Ectodermal cell (in vitro differentiated cells): Measurements from ENCODE around the gene GOT1.

Source experiments
- H3K27ac ChIP-seq: 2 replicates; pipeline ENCODE4 v1.7.0; 2013; ENCODE audit warnings: mild to moderate bottlenecking, low read depth, low read length; ENCODE audit not compliant: insufficient read depth, poor library complexity, severe bottlenecking
- H3K27me3 ChIP-seq: 2 replicates; pipeline ENCODE4 v1.7.0; 2013; ENCODE audit warnings: mild to moderate bottlenecking, low read length; ENCODE audit not compliant: insufficient read depth, control insufficient read depth, poor library complexity, severe bottlenecking
- H3K36me3 ChIP-seq: one replicate; pipeline ENCODE4 v1.7.0; 2013; ENCODE audit warnings: low read length; ENCODE audit not compliant: control insufficient read depth, insufficient read depth
- H3K4me1 ChIP-seq: one replicate; pipeline ENCODE4 v1.7.0; 2013; ENCODE audit warnings: low read length; ENCODE audit not compliant: control insufficient read depth, insufficient read depth
- H3K4me3 ChIP-seq: 2 replicates; pipeline ENCODE4 v1.7.0; 2013; ENCODE audit warnings: low read depth, low read length, control low read depth; ENCODE audit not compliant: insufficient read depth
- H3K9me3 ChIP-seq: 2 replicates; pipeline ENCODE4 v1.7.0; 2013; ENCODE audit warnings: mild to moderate bottlenecking, low read length, moderate library complexity; ENCODE audit not compliant: control insufficient read depth
- WGBS, 2 experiments: methylation state at CpG; one replicate each; pipeline ENCODE4 v1.1.7; 2013; ENCODE audit warnings: missing lambda C conversion rate in 2 of 2; 5-methylcytosine and 5-hydroxymethylcytosine counted together

Gene GOT1

GRCh38 chr10:99435986-99436638 is 5.7 kb upstream of the GOT1 start:
- Histone ChIP-seq H3K36me3 (no peaks in the 10 kb centered on the region), H3K4me1 (no peaks in the 10 kb centered on the region), H3K27me3 (no peaks in the 10 kb centered on the region), H3K4me3 (no peak overlapping the region), H3K9me3 (no peaks in the 10 kb centered on the region), H3K27ac (no peak overlapping the region)
- WGBS, 2 experiments: 58 to 67% methylated on average over 3 to 5 of the region's 5 CpGs

- Histone ChIP-seq H3K27me3 (no peaks in the 10 kb centered on the region), H3K36me3 (no peaks in the 10 kb centered on the region), H3K27ac (no peak overlapping the region), H3K4me1 (peaks cover 4% of the 10 kb centered on the region), H3K9me3 (no peaks in the 10 kb centered on the region), H3K4me3 (no peak overlapping the region)
- 58 to 64% methylated on average over 1 of the region's 1 CpG for WGBS, 2 experiments
Observed at GRCh38 chr10:99433378-99434020, 3.1 kb upstream of the GOT1 start.

GRCh38 chr10:99432881-99433280 is 2.5 kb upstream of the GOT1 start:
- no peaks in the 10 kb centered on the region for H3K36me3 ChIP-seq
- WGBS, 2 experiments: 89 to 93% methylated on average over 6 of the region's 6 CpGs
- H3K27ac ChIP-seq: no peak overlapping the region
- H3K4me1 ChIP-seq: peaks cover 4% of the 10 kb centered on the region
- no peak overlapping the region for H3K4me3 ChIP-seq
- no peaks in the 10 kb centered on the region for H3K27me3 ChIP-seq
- H3K9me3 ChIP-seq: no peaks in the 10 kb centered on the region

GRCh38 chr10:99432047-99432446 is 1.6 kb upstream of the GOT1 start:
- peaks cover 4% of the 10 kb centered on the region for H3K4me1 ChIP-seq
- no peak overlapping the region for H3K27ac ChIP-seq
- no peaks in the 10 kb centered on the region for H3K36me3 ChIP-seq
- H3K27me3 ChIP-seq: no peaks in the 10 kb centered on the region
- H3K9me3 ChIP-seq: no peaks in the 10 kb centered on the region
- no peak overlapping the region for H3K4me3 ChIP-seq
- WGBS, 2 experiments: 88 to 93% methylated on average over 4 of the region's 4 CpGs

GRCh38 chr10:99431190-99431760 is 851 bp upstream of the GOT1 start:
- WGBS, 2 experiments: 8 to 9% methylated on average over 20 of the region's 20 CpGs
- Histone ChIP-seq H3K4me3 (peak overlapping the region; percentile 96), H3K4me1 (peaks cover 4% of the 10 kb centered on the region), H3K27ac (no peak overlapping the region), H3K9me3 (no peaks in the 10 kb centered on the region), H3K36me3 (no peaks in the 10 kb centered on the region), H3K27me3 (no peaks in the 10 kb centered on the region)

- peak overlapping the region; percentile 96 for H3K4me3 ChIP-seq
- no peaks in the 10 kb centered on the region for H3K36me3 ChIP-seq
- H3K4me1 ChIP-seq: peaks cover 4% of the 10 kb centered on the region
- H3K27me3 ChIP-seq: no peaks in the 10 kb centered on the region
- no peaks in the 10 kb centered on the region for H3K9me3 ChIP-seq
- H3K27ac ChIP-seq: peak overlapping the region; percentile 52
- 7 to 10% methylated on average over 13 to 14 of the region's 14 CpGs for WGBS, 2 experiments
Observed at GRCh38 chr10:99430116-99430450, 341 bp downstream of the GOT1 start.

GRCh38 chr10:99429517-99430095 is 818 bp downstream of the GOT1 start:
- WGBS, 2 experiments: 27 to 31% methylated on average over 6 of the region's 6 CpGs

GRCh38 chr10:99427566-99428190 is 2.7 kb downstream of the GOT1 start:
- 93 to 95% methylated on average over 4 of the region's 4 CpGs for WGBS, 2 experiments

More at GRCh38 chr10:99429517-99430095, 818 bp downstream of the GOT1 start:
- Histone ChIP-seq H3K9me3 (no peaks in the 10 kb centered on the region), H3K4me3 (peak overlapping the region; percentile 96), H3K36me3 (no peaks in the 10 kb centered on the region), H3K27ac (no peak overlapping the region), H3K4me1 (peaks cover 4% of the 10 kb centered on the region), H3K27me3 (no peaks in the 10 kb centered on the region)

GRCh38 chr10:99426689-99427088 is 3.7 kb downstream of the GOT1 start:
- H3K27ac ChIP-seq: no peak overlapping the region
- no peak overlapping the region for H3K4me3 ChIP-seq
- H3K4me1 ChIP-seq: peaks cover 4% of the 10 kb centered on the region
- H3K27me3 ChIP-seq: no peaks in the 10 kb centered on the region
- 88 to 92% methylated on average over 3 of the region's 3 CpGs for WGBS, 2 experiments
- H3K36me3 ChIP-seq: no peaks in the 10 kb centered on the region
- H3K9me3 ChIP-seq: no peaks in the 10 kb centered on the region

More at GRCh38 chr10:99427566-99428190, 2.7 kb downstream of the GOT1 start:
- H3K27ac ChIP-seq: no peak overlapping the region
- no peaks in the 10 kb centered on the region for H3K27me3 ChIP-seq
- peaks cover 4% of the 10 kb centered on the region for H3K4me1 ChIP-seq
- no peak overlapping the region for H3K4me3 ChIP-seq
- no peaks in the 10 kb centered on the region for H3K36me3 ChIP-seq
- H3K9me3 ChIP-seq: no peaks in the 10 kb centered on the region

GRCh38 chr10:99425204-99425603 is 5.2 kb downstream of the GOT1 start:
- H3K27ac ChIP-seq: no peak overlapping the region
- no peaks in the 10 kb centered on the region for H3K36me3 ChIP-seq
- WGBS, 2 experiments: 92 to 97% methylated on average over 1 of the region's 1 CpG
- no peaks in the 10 kb centered on the region for H3K27me3 ChIP-seq
- H3K4me3 ChIP-seq: no peak overlapping the region
- H3K9me3 ChIP-seq: no peaks in the 10 kb centered on the region
- peaks cover 4% of the 10 kb centered on the region for H3K4me1 ChIP-seq
